ENCODE results near the gene MACROD1.

DNA sequence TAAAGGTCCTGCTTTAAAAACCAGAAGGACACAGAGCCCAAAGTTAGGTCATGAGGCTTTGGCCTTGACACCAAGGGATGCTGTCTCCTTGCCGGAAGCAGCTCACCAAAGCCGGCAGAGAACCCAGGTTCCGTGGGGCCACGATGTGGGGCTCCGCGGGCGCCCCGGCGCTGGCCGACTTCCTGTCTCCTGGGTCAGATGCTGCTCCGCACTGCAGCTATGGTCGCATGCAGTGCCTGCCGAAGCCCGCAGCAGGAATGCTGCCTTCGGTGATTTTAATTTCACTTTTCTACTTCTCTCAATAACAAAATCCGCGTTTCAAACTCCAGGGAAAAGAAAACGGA lies 180.1 kb downstream of the MACROD1 start:
- TF ChIP-seq, protein P1, sequence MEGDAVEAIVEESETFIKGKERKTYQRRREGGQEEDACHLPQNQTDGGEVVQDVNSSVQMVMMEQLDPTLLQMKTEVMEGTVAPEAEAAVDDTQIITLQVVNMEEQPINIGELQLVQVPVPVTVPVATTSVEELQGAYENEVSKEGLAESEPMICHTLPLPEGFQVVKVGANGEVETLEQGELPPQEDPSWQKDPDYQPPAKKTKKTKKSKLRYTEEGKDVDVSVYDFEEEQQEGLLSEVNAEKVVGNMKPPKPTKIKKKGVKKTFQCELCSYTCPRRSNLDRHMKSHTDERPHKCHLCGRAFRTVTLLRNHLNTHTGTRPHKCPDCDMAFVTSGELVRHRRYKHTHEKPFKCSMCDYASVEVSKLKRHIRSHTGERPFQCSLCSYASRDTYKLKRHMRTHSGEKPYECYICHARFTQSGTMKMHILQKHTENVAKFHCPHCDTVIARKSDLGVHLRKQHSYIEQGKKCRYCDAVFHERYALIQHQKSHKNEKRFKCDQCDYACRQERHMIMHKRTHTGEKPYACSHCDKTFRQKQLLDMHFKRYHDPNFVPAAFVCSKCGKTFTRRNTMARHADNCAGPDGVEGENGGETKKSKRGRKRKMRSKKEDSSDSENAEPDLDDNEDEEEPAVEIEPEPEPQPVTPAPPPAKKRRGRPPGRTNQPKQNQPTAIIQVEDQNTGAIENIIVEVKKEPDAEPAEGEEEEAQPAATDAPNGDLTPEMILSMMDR (IDR thresholded peaks at IDR 0.05) = no peak
- no peak for TF ChIP-seq POLR2A (IDR thresholded peaks at IDR 0.05)

Data from adrenal gland (tissue), 5 donors.